HCT116 (cell line): ENCODE results near the gene GOLT1A. TPM values are rescaled to one million over a fixed set of nuclear protein-coding genes. Genes with fewer than 3 reads are reported as not detected.

ENCODE experiments used
- ATAC-seq: fragments of 200-7000 bp; cut with Tn5 transposase; 2 replicates; pipeline ENCODE4 v1.9.1; 2020; ENCODE audit warnings: mild to moderate bottlenecking, moderate library complexity
- BruUV-seq: library from RNA; stranded (reverse); fragments of 400-500 nt; replicated peaks from 2 replicates; lab custom pipeline; 2021; lab: Mats Ljungman, UMichigan
- CTCF ChIA-PET: fragments of 300-600 bp; sonication (Branson Sonifier 250); formaldehyde crosslinking; loops from one replicate; lab custom pipeline; 2021; ENCODE audit warnings: antibody characterized with exemption; lab: Charles Lee
- POLR2A ChIA-PET: fragments of 300-600, 350-600 bp; sonication (Branson Sonifier 250); formaldehyde crosslinking; loops from one replicate; lab custom pipeline; 2021; ENCODE audit warnings: antibody characterized with exemption; lab: Charles Lee
- RAD21 ChIA-PET, 2 experiments: fragments of 300-600 bp; sonication (Branson Sonifier 250); formaldehyde crosslinking; loops; one replicate each; lab custom pipeline; 2023; ENCODE audit warnings: low total read pairs in 2 of 2; ENCODE audit not compliant: uncharacterized antibody in 2 of 2, unreplicated experiment in 2 of 2, low non-redundant PET in 1 of 2; lab: Charles Lee
- DNase-seq: peaks from one replicate; pipeline ENCODE4 v3.0.0-alpha.2; 2010; ENCODE audit warnings: low read depth, low spot score
- H2AFZ ChIP-seq: fragments of 200-600 bp; shearing (Covaris generic), sonication (generic); 2 replicates; pipeline ENCODE4 v1.6.1; 2017; ENCODE audit warnings: low read depth, mixed run types, mixed read lengths, antibody characterized with exemption, low read length; ENCODE audit not compliant: poor library complexity, severe bottlenecking
- H3K27ac ChIP-seq: 2 replicates; pipeline ENCODE4 v1.5.1; 2012; ENCODE audit warnings: low read depth, low read length
- H3K27me3 ChIP-seq: fragments of 200-600 bp; sonication (generic); 2 replicates; pipeline ENCODE4 v1.6.1; 2016; ENCODE audit warnings: mixed run types, low read length, mixed read lengths; ENCODE audit not compliant: insufficient read depth
- H3K36me3 ChIP-seq, 2 experiments: fragments of 200-500 bp in 1 of 2; fragments of 200-600 bp in 1 of 2; sonication (Bioruptor generic) in 1 of 2; sonication (generic) in 1 of 2; 2 replicates each; pipeline versions ENCODE4 v1.5.1 to v1.6.1; 2014 to 2016; ENCODE audit warnings: low read length in 2 of 2, inconsistent platforms in 1 of 2, mixed read lengths in 1 of 2, mixed run types in 1 of 2; ENCODE audit not compliant: insufficient read depth in 2 of 2, control insufficient read depth in 1 of 2
- H3K4me1 ChIP-seq, 2 experiments: fragments of 200-600 bp in 1 of 2; sonication (generic) in 1 of 2; 2 replicates each; pipeline versions ENCODE4 v1.5.1 to v1.6.1; 2012 to 2017; ENCODE audit warnings: low read length in 2 of 2, inconsistent platforms in 1 of 2, mild to moderate bottlenecking in 1 of 2, mixed read lengths in 1 of 2, mixed run types in 1 of 2, moderate library complexity in 1 of 2; ENCODE audit not compliant: insufficient read depth in 2 of 2, control insufficient read depth in 1 of 2
- H3K4me2 ChIP-seq: fragments of 200-600 bp; sonication (generic); 2 replicates; pipeline ENCODE4 v1.6.1; 2017; ENCODE audit warnings: mixed run types, low read length, mixed read lengths
- H3K4me3 ChIP-seq, 2 experiments: fragments of 200-600 bp in 1 of 2; sonication (generic) in 1 of 2; replicated peaks in 1 of 2; 2 replicates each; pipeline ENCODE4 v1.5.1; 2011 to 2016; ENCODE audit warnings: low read length in 2 of 2, control low read depth in 1 of 2, low read depth in 1 of 2, mild to moderate bottlenecking in 1 of 2, mixed read lengths in 1 of 2, mixed run types in 1 of 2
- H3K79me2 ChIP-seq: fragments of 200-600 bp; sonication (generic); 2 replicates; pipeline ENCODE4 v1.6.1; 2017; ENCODE audit warnings: mild to moderate bottlenecking, mixed run types, low read length, moderate library complexity, mixed read lengths; ENCODE audit not compliant: insufficient read depth
- H3K9ac ChIP-seq: fragments of 200-600 bp; sonication (generic); 2 replicates; pipeline ENCODE4 v1.6.1; 2016; ENCODE audit warnings: low read length, mixed read lengths
- H3K9me2 ChIP-seq: fragments of 200-600 bp; sonication (generic), shearing (Covaris generic); 2 replicates; pipeline ENCODE4 v1.6.1; 2017; ENCODE audit warnings: mixed run types, mild to moderate bottlenecking, moderate library complexity; ENCODE audit not compliant: insufficient read depth
- H3K9me3 ChIP-seq, 2 experiments: fragments of 200-500 bp in 1 of 2; fragments of 200-600 bp in 1 of 2; sonication (Bioruptor generic) in 1 of 2; sonication (generic) in 1 of 2; 2 replicates each; pipeline ENCODE4 v1.6.1; 2014 to 2017; ENCODE audit warnings: low read length in 2 of 2, mixed read lengths in 2 of 2, inconsistent platforms in 1 of 2, low read depth in 1 of 2, mild to moderate bottlenecking in 1 of 2, mixed run types in 1 of 2, moderate library complexity in 1 of 2; ENCODE audit not compliant: control insufficient read depth in 1 of 2, insufficient read depth in 1 of 2
- H4K20me1 ChIP-seq: fragments of 200-600 bp; sonication (generic), shearing (Covaris generic); 2 replicates; pipeline ENCODE4 v1.6.1; 2017; ENCODE audit warnings: mixed run types, mild to moderate bottlenecking, moderate library complexity; ENCODE audit not compliant: insufficient read depth
- CBX3 ChIP-seq: IDR thresholded peaks from 2 replicates; pipeline ENCODE4 v1.6.1; 2012; ENCODE audit warnings: low read depth
- CEBPB ChIP-seq: IDR thresholded peaks from 2 replicates; pipeline ENCODE4 v1.6.1; 2012; ENCODE audit warnings: low read depth
- ELF1 ChIP-seq: IDR thresholded peaks from 2 replicates; pipeline ENCODE4 v1.6.1; 2012; ENCODE audit warnings: low read depth, borderline replicate concordance
- FOSL1 ChIP-seq: IDR thresholded peaks from 2 replicates; pipeline ENCODE4 v1.6.1; 2012; ENCODE audit warnings: low read depth
- POLR2A ChIP-seq: IDR thresholded peaks from 2 replicates; pipeline ENCODE4 v1.7.0; 2011; ENCODE audit warnings: borderline replicate concordance; ENCODE audit not compliant: insufficient read depth, insufficient read length; ENCODE audit errors: extremely low read depth
- POLR2AphosphoS5 ChIP-seq: IDR thresholded peaks from 2 replicates; pipeline ENCODE4 v1.6.1; 2011; ENCODE audit warnings: mild to moderate bottlenecking, low read depth, low read length, moderate library complexity
- SIN3A ChIP-seq: IDR thresholded peaks from 2 replicates; pipeline ENCODE4 v1.6.1; 2012; ENCODE audit warnings: low read depth
- SP1 ChIP-seq: IDR thresholded peaks from 2 replicates; pipeline ENCODE4 v1.6.1; 2012; ENCODE audit warnings: low read depth
- SRF ChIP-seq: IDR thresholded peaks from 2 replicates; pipeline ENCODE4 v1.6.1; 2012; ENCODE audit warnings: low read depth
- ZFX ChIP-seq: fragments of 450-650 bp; IDR thresholded peaks from 2 replicates; pipeline ENCODE4 v1.6.1; 2017
- intact Hi-C: fragments of 100-400 bp; cut with micrococcal nuclease; formaldehyde crosslinking; loops from 2 replicates; pipeline ENCODE4 v1.10.0; 2022
- total RNA-seq: library from RNA; stranded (reverse); gene quantifications from one replicate; pipeline ENCODE4 v1.2.1, GENCODE V29; 2021; ENCODE audit not compliant: unreplicated experiment
- TF ChIP-seq, protein P1 (sequence below): IDR thresholded peaks from 2 replicates; pipeline ENCODE4 v1.6.1; 2012
- TF ChIP-seq, protein P2 (sequence below): IDR thresholded peaks from 2 replicates; pipeline ENCODE4 v1.6.1; 2011; ENCODE audit warnings: mild to moderate bottlenecking, low read length, moderate library complexity; ENCODE audit not compliant: insufficient replicate concordance; ENCODE audit errors: extremely low read depth
- TF ChIP-seq, protein P3 (sequence below), 3 experiments: fragments of 200-600 bp in 1 of 3; sonication (generic) in 1 of 3; IDR thresholded peaks in 2 of 3; conservative IDR thresholded peaks in 1 of 3; 2 replicates each; pipeline ENCODE4 v1.5.1; 2012 to 2017; ENCODE audit warnings: low read depth in 2 of 3, low read length in 2 of 3, antibody characterized with exemption in 1 of 3, borderline replicate concordance in 1 of 3, control low read depth in 1 of 3, mild to moderate bottlenecking in 1 of 3, mixed read lengths in 1 of 3, mixed run types in 1 of 3, moderate library complexity in 1 of 3; ENCODE audit not compliant: insufficient read depth in 1 of 3
- TF ChIP-seq, protein P4 (sequence below): IDR thresholded peaks from 2 replicates; pipeline ENCODE4 v1.6.1; 2012; ENCODE audit warnings: low read depth
- TF ChIP-seq, protein P5 (sequence below): IDR thresholded peaks from 2 replicates; pipeline ENCODE4 v1.6.1; 2012

The GOLT1A gene
- total RNA-seq, 1 experiment from 2014 or later = 8.0 TPM

DNA sequence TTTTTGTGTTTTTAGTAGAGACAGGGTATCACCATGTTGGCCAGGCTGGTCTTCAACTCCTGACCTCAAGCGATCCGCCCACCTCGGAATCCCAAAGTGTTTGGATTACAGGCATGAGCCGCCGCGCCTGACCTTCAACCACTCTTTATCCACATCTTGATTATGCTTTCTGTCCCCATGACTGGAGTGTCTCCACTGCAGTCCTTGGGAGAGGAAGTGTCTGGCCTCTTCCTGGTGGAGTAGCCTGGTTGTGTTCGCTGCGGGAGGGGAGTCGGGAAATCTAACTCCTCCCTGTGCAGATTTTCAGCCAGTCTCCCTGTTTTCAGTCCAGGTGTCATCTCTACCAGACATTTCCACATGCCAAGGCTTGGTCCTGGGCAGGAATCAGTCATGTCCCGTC is 27.2 kb downstream of the GOLT1A start:
- ChIA-PET POLR2A (no interaction called here), CTCF (interaction anchor here (1.0 kb wide), 1 partner anchor 27 kb away, joined by 4 read pairs; the partner anchor contains the start of gene GOLT1A), RAD21 (no interaction called here)
- DNase-seq (no peak), ATAC-seq (no peak)
- intact Hi-C loops = no loop called here
- H3K79me2 ChIP-seq = no peaks in the 10 kb centered on the region
- no peak overlapping the region for H3K9ac ChIP-seq
- no peaks in the 10 kb centered on the region for H3K27me3 ChIP-seq
- no peak overlapping the region for H3K4me3 ChIP-seq
- no peak overlapping the region for H3K27ac ChIP-seq
- no peak for TF ChIP-seq POLR2A
- no peak for TF ChIP-seq POLR2AphosphoS5
- no peak for TF ChIP-seq ZFX
- no peak for TF ChIP-seq FOSL1
- TF ChIP-seq, protein P1, sequence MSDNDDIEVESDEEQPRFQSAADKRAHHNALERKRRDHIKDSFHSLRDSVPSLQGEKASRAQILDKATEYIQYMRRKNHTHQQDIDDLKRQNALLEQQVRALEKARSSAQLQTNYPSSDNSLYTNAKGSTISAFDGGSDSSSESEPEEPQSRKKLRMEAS = no peak
- TF ChIP-seq ELF1 = no peak
- TF ChIP-seq, protein P2, sequence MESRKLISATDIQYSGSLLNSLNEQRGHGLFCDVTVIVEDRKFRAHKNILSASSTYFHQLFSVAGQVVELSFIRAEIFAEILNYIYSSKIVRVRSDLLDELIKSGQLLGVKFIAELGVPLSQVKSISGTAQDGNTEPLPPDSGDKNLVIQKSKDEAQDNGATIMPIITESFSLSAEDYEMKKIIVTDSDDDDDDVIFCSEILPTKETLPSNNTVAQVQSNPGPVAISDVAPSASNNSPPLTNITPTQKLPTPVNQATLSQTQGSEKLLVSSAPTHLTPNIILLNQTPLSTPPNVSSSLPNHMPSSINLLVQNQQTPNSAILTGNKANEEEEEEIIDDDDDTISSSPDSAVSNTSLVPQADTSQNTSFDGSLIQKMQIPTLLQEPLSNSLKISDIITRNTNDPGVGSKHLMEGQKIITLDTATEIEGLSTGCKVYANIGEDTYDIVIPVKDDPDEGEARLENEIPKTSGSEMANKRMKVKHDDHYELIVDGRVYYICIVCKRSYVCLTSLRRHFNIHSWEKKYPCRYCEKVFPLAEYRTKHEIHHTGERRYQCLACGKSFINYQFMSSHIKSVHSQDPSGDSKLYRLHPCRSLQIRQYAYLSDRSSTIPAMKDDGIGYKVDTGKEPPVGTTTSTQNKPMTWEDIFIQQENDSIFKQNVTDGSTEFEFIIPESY = no peak
- TF ChIP-seq SIN3A = no peak
- TF ChIP-seq, protein P3, sequence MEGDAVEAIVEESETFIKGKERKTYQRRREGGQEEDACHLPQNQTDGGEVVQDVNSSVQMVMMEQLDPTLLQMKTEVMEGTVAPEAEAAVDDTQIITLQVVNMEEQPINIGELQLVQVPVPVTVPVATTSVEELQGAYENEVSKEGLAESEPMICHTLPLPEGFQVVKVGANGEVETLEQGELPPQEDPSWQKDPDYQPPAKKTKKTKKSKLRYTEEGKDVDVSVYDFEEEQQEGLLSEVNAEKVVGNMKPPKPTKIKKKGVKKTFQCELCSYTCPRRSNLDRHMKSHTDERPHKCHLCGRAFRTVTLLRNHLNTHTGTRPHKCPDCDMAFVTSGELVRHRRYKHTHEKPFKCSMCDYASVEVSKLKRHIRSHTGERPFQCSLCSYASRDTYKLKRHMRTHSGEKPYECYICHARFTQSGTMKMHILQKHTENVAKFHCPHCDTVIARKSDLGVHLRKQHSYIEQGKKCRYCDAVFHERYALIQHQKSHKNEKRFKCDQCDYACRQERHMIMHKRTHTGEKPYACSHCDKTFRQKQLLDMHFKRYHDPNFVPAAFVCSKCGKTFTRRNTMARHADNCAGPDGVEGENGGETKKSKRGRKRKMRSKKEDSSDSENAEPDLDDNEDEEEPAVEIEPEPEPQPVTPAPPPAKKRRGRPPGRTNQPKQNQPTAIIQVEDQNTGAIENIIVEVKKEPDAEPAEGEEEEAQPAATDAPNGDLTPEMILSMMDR (IDR thresholded peaks at IDR 0.05 in 2 of 3, conservative IDR thresholded peaks at IDR 0.05 in 1 of 3; ENCODE audit: borderline replicate concordance in 1 of 3, insufficient read depth in 1 of 3, low read depth in 2 of 3, low read length in 2 of 3) = no peak
- TF ChIP-seq, protein P4, sequence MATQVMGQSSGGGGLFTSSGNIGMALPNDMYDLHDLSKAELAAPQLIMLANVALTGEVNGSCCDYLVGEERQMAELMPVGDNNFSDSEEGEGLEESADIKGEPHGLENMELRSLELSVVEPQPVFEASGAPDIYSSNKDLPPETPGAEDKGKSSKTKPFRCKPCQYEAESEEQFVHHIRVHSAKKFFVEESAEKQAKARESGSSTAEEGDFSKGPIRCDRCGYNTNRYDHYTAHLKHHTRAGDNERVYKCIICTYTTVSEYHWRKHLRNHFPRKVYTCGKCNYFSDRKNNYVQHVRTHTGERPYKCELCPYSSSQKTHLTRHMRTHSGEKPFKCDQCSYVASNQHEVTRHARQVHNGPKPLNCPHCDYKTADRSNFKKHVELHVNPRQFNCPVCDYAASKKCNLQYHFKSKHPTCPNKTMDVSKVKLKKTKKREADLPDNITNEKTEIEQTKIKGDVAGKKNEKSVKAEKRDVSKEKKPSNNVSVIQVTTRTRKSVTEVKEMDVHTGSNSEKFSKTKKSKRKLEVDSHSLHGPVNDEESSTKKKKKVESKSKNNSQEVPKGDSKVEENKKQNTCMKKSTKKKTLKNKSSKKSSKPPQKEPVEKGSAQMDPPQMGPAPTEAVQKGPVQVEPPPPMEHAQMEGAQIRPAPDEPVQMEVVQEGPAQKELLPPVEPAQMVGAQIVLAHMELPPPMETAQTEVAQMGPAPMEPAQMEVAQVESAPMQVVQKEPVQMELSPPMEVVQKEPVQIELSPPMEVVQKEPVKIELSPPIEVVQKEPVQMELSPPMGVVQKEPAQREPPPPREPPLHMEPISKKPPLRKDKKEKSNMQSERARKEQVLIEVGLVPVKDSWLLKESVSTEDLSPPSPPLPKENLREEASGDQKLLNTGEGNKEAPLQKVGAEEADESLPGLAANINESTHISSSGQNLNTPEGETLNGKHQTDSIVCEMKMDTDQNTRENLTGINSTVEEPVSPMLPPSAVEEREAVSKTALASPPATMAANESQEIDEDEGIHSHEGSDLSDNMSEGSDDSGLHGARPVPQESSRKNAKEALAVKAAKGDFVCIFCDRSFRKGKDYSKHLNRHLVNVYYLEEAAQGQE = no peak
- TF ChIP-seq SP1 = no peak
- TF ChIP-seq SRF = no peak
- TF ChIP-seq CEBPB = no peak
- no peak for TF ChIP-seq CBX3
- TF ChIP-seq, protein P5, sequence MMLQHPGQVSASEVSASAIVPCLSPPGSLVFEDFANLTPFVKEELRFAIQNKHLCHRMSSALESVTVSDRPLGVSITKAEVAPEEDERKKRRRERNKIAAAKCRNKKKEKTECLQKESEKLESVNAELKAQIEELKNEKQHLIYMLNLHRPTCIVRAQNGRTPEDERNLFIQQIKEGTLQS = no peak
- no TSS peak for BruUV-seq
- no peaks in the 10 kb centered on the region for H3K36me3 ChIP-seq
- H4K20me1 ChIP-seq = no peaks in the 10 kb centered on the region
- no peaks in the 10 kb centered on the region for H3K9me3 ChIP-seq
- no peaks in the 10 kb centered on the region for H3K9me2 ChIP-seq
- H3K4me1 ChIP-seq = no peaks in the 10 kb centered on the region
- H2AFZ ChIP-seq = no peak overlapping the region
- no peak overlapping the region for H3K4me2 ChIP-seq
